Measurements from ENCODE around the gene EEF1G.
"Not testable (repeated sequence)": the region's sequence is repeated elsewhere in the genome, so short reads cannot be mapped to it uniquely, and the experiment has no call there.

- TF ChIP-seq, protein P1, sequence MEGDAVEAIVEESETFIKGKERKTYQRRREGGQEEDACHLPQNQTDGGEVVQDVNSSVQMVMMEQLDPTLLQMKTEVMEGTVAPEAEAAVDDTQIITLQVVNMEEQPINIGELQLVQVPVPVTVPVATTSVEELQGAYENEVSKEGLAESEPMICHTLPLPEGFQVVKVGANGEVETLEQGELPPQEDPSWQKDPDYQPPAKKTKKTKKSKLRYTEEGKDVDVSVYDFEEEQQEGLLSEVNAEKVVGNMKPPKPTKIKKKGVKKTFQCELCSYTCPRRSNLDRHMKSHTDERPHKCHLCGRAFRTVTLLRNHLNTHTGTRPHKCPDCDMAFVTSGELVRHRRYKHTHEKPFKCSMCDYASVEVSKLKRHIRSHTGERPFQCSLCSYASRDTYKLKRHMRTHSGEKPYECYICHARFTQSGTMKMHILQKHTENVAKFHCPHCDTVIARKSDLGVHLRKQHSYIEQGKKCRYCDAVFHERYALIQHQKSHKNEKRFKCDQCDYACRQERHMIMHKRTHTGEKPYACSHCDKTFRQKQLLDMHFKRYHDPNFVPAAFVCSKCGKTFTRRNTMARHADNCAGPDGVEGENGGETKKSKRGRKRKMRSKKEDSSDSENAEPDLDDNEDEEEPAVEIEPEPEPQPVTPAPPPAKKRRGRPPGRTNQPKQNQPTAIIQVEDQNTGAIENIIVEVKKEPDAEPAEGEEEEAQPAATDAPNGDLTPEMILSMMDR (IDR thresholded peaks at IDR 0.05) = not testable (repeated sequence)
- TF ChIP-seq EP300, POLR2AphosphoS5, POLR2A (IDR thresholded peaks at IDR 0.05): not testable (repeated sequence)
Measured at GRCh38 chr11:62571493-62571892, 2.2 kb downstream of the EEF1G start.
